ENCODE data around the gene ABCA7. TPM values are rescaled to one million over a fixed set of nuclear protein-coding genes. Genes with fewer than 3 reads are reported as not detected.

ABCA7 gene
- total and polyA plus RNA-seq, 3 experiments from 2014 or later = 14.1 to 39.5 (median 33.8) TPM

- Histone ChIP-seq H3K27ac (ENCODE audit: low read depth, low read length) (peak overlapping the region; percentile 89), H3K9me3 (ENCODE audit: low read length) (no peaks in the 10 kb centered on the region), H3K36me3 (ENCODE audit: insufficient read depth, low read length) (peaks cover 10% of the 10 kb centered on the region), H3K4me3 (ENCODE audit: low read length) (peak overlapping the region; percentile 92), H3K4me1 (ENCODE audit: insufficient read depth, low read length) (peaks cover 38% of the 10 kb centered on the region), H3K27me3 (ENCODE audit: insufficient read depth, low read length, poor library complexity, severe bottlenecking) (no peaks in the 10 kb centered on the region)
- Mint-ChIP-seq H3K4me3 (peak overlapping the region; percentile 95 to 99 (median 98)), H3K27me3 (peaks cover 0 to 4% of the 10 kb centered on the region in 2 donors), H3K27ac (peak overlapping the region; percentile 89 to 99 (median 95)), H3K4me1 (peaks cover 27 to 44% (median 27%) of the 10 kb centered on the region in 3 donors), H3K9me3 (no peaks in the 10 kb centered on the region), H3K36me3 (peaks cover 0 to 31% (median 7%) of the 10 kb centered on the region in 3 donors)
- ChIA-PET CTCF (interaction anchor here (0.8 to 8.4 kb wide), 12 partner anchors 9 to 242 kb away, joined by 3 to 62 read pairs (median 4); partner anchors contain the start of genes ABCA7, ARHGAP45 and CIRBP), POLR2A (interaction anchor here (0.5 to 9.2 kb wide), 13 partner anchors 12 to 484 kb away, joined by 3 to 143 read pairs (median 4); partner anchors contain the start of genes ABCA7, ARHGAP45, CIRBP and GZMM)
- no peak for DNase-seq
These were observed 12.3 kb upstream of the ABCA7 start for GRCh38 chr19:1027650-1028061.

DNA sequence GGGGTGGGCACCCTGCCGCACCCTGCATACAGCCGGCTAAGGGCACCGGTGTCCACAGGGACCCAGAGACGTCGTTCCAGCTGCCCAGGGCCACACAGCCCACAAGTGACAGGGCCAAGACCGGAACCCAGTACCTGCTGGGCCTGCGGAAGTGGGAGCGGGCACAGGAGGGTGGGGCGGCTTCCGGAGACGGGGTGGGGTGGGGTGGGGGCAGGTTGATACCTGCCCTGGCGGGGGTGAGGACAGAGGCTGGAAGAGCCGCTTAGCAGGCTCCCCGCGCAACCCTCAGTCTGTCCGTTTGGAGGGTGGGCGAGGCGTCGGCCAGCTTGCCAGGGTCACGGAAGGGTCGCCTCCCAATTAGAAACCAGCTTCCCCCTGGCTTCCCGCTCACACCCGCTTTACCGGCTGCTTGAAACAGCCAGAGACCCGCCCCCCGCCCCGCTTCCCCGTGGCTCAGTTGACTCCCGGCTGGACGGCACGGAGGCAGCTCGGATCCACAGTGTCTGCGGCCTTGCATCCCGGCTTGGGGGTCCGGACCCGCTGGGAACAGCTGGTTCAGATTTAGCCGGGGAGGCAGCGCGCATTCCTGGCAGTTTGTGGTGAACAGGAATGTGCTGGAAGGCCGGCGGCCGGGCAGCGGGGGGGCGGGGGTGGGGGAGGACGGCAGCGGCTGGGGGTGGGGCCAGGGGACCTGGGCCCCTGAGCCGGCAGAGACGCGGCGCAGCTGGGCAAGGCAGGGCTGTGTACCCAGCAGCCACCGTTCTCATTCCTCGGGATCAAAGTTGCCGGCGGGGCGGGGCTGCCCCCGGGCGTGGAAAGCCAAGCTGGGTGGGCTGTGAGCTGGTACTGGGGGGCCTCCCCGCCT is 11.6 kb upstream of the ABCA7 start:
- Histone ChIP-seq H3K4me1 (ENCODE audit: insufficient read depth, low read length) (peaks cover 44% of the 10 kb centered on the region), H3K4me3 (ENCODE audit: low read length) (peak overlapping the region; percentile 92), H3K27me3 (ENCODE audit: insufficient read depth, low read length, poor library complexity, severe bottlenecking) (no peaks in the 10 kb centered on the region), H3K36me3 (ENCODE audit: insufficient read depth, low read length) (peaks cover 15% of the 10 kb centered on the region), H3K27ac (ENCODE audit: low read depth, low read length) (peak overlapping the region; percentile 89), H3K9me3 (ENCODE audit: low read length) (no peaks in the 10 kb centered on the region)
- POLR2A ChIA-PET = interaction anchor here (0.5 to 9.2 kb wide), 18 partner anchors 11 to 1579 kb away, joined by 3 to 143 read pairs (median 4); partner anchors contain the start of genes ABCA7, ARHGAP45, CIRBP and GZMM
- Mint-ChIP-seq H3K9me3 (no peaks in the 10 kb centered on the region), H3K27me3 (peaks cover 0 to 4% of the 10 kb centered on the region in 2 donors), H3K4me3 (peak overlapping the region; percentile 95 to 99 (median 98)), H3K4me1 (peaks cover 31 to 47% (median 32%) of the 10 kb centered on the region in 3 donors), H3K36me3 (peaks cover 0 to 38% (median 7%) of the 10 kb centered on the region in 3 donors), H3K27ac (peak overlapping the region; percentile 87 to 98 (median 92))
- CTCF ChIA-PET = interaction anchor here (0.9 to 8.4 kb wide), 13 partner anchors 8 to 241 kb away, joined by 3 to 62 read pairs (median 6); partner anchors contain the start of genes ABCA7, ARHGAP45 and CIRBP
- DNase-seq = peak; percentile 49 to 82 (median 66)

- Mint-ChIP-seq H3K27me3 (peaks cover 0 to 5% of the 10 kb centered on the region in 2 donors), H3K27ac (peak overlapping the region in 7 of 8 donors; percentile 46 to 98 (median 77)), H3K9me3 (no peaks in the 10 kb centered on the region), H3K36me3 (peaks cover 0 to 51% (median 7%) of the 10 kb centered on the region in 3 donors), H3K4me3 (peak overlapping the region in 3 of 7 donors; percentile 1 to 47 (median 44)), H3K4me1 (peaks cover 28 to 53% (median 35%) of the 10 kb centered on the region in 3 donors)
- no peak for DNase-seq
- Histone ChIP-seq H3K36me3 (ENCODE audit: insufficient read depth, low read length) (peaks cover 27% of the 10 kb centered on the region), H3K27me3 (ENCODE audit: insufficient read depth, low read length, poor library complexity, severe bottlenecking) (no peaks in the 10 kb centered on the region), H3K4me3 (ENCODE audit: low read length) (no peak overlapping the region), H3K4me1 (ENCODE audit: insufficient read depth, low read length) (peaks cover 49% of the 10 kb centered on the region), H3K27ac (ENCODE audit: low read depth, low read length) (no peak overlapping the region), H3K9me3 (ENCODE audit: low read length) (no peaks in the 10 kb centered on the region)
- ChIA-PET CTCF (interaction anchor here (1.1 to 8.4 kb wide), 4 partner anchors 11 to 34 kb away, joined by 3 to 62 read pairs (median 4); partner anchors contain the start of genes ARHGAP45, GRIN3B and RNU6-2), POLR2A (interaction anchor here (0.6 to 9.2 kb wide), 6 partner anchors 16 to 55 kb away, joined by 3 to 143 read pairs (median 5); no protein-coding TSS in a partner anchor)
These were observed 7.5 kb upstream of the ABCA7 start for GRCh38 chr19:1032264-1032867.

DNA sequence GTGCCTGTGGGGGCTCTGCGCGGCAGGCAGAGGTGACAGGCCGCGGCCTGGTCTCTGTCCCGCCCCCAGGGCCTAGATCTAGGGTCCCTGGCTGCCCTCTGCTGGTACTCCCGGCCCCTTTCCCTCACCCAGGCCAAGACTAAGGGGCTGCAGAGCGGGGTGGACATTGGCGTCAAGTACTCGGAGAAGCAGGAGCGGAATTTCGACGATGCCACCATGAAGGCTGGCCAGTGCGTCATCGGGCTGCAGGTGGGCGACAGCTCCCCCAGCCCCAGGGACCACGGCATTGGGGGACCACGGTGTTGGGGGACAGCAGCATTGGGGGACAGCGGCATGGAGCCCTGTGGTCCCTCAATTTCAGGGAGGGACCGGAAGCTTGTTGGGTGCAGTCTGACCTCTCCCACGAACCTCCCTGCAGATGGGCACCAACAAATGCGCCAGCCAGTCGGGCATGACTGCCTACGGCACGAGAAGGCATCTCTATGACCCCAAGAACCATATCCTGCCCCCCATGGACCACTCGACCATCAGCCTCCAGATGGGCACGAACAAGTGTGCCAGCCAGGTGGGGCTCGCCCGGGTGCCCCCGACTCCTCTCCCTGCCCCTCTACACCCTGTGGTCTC is 3.8 kb upstream of the ABCA7 start:
- no peak overlapping the region for H3K4me3 ChIP-seq (ENCODE audit: low read length)
- H3K27me3 ChIP-seq (ENCODE audit: insufficient read depth, low read length, poor library complexity, severe bottlenecking) = no peaks in the 10 kb centered on the region
- Mint-ChIP-seq H3K27ac (peak overlapping the region in 7 of 8 donors; percentile 29 to 86 (median 58)), H3K4me3 (peak overlapping the region in 3 of 7 donors; percentile 44 to 57 (median 48)), H3K27me3 (peaks cover 0 to 1% of the 10 kb centered on the region in 2 donors), H3K4me1 (peaks cover 46 to 65% (median 53%) of the 10 kb centered on the region in 3 donors), H3K9me3 (no peaks in the 10 kb centered on the region), H3K36me3 (peaks cover 2 to 61% (median 6%) of the 10 kb centered on the region in 3 donors)
- H3K4me1 ChIP-seq (ENCODE audit: insufficient read depth, low read length) = peaks cover 53% of the 10 kb centered on the region
- peak in 2 of 5 donors; percentile 21 to 47 for DNase-seq
- POLR2A ChIA-PET = interaction anchor here (1.2 to 6.7 kb wide), 4 partner anchors 8 to 52 kb away, joined by 6 to 134 read pairs (median 8); partner anchors contain the start of genes ARHGAP45 and CNN2
- no peak overlapping the region for H3K27ac ChIP-seq (ENCODE audit: low read depth, low read length)
- H3K9me3 ChIP-seq (ENCODE audit: low read length) = no peaks in the 10 kb centered on the region
- peaks cover 27% of the 10 kb centered on the region for H3K36me3 ChIP-seq (ENCODE audit: insufficient read depth, low read length)
- CTCF ChIA-PET = interaction anchor here (1.0 to 2.8 kb wide), 7 partner anchors 7 to 158 kb away, joined by 3 to 11 read pairs (median 5); partner anchors contain the start of gene CNN2

- Mint-ChIP-seq H3K27ac (peak overlapping the region; percentile 85 to 98 (median 92)), H3K27me3 (peaks cover 0 to 1% of the 10 kb centered on the region in 2 donors), H3K4me1 (peaks cover 49 to 68% (median 52%) of the 10 kb centered on the region in 3 donors), H3K4me3 (peak overlapping the region in 6 of 7 donors; percentile 75 to 100 (median 97)), H3K36me3 (peaks cover 2 to 58% (median 6%) of the 10 kb centered on the region in 3 donors), H3K9me3 (no peaks in the 10 kb centered on the region)
- Histone ChIP-seq H3K9me3 (ENCODE audit: low read length) (no peaks in the 10 kb centered on the region), H3K27me3 (ENCODE audit: insufficient read depth, low read length, poor library complexity, severe bottlenecking) (no peaks in the 10 kb centered on the region), H3K4me3 (ENCODE audit: low read length) (peak overlapping the region; percentile 34), H3K4me1 (ENCODE audit: insufficient read depth, low read length) (peaks cover 55% of the 10 kb centered on the region), H3K36me3 (ENCODE audit: insufficient read depth, low read length) (peaks cover 22% of the 10 kb centered on the region), H3K27ac (ENCODE audit: low read depth, low read length) (peak overlapping the region; percentile 53)
- ChIA-PET POLR2A (interaction anchor here (0.5 to 6.7 kb wide), 9 partner anchors 9 to 167 kb away, joined by 3 to 134 read pairs (median 10); partner anchors contain the start of genes ARHGAP45, CNN2 and RNU6-2), CTCF (interaction anchor here (1.6 to 2.8 kb wide), 5 partner anchors 9 to 30 kb away, joined by 5 to 11 read pairs (median 5); partner anchors contain the start of genes ARHGAP45 and CNN2)
- peak in 1 of 5 donors; percentile 38 for DNase-seq
These were observed 2.3 kb upstream of the ABCA7 start for GRCh38 chr19:1037621-1038064.

- DNase-seq = peak in 3 of 5 donors; percentile 34 to 66 (median 54)
- Mint-ChIP-seq H3K36me3 (peaks cover 2 to 59% (median 6%) of the 10 kb centered on the region in 3 donors), H3K27me3 (peaks cover 0 to 1% of the 10 kb centered on the region in 2 donors), H3K4me3 (peak overlapping the region; percentile 39 to 100 (median 97)), H3K9me3 (no peaks in the 10 kb centered on the region), H3K27ac (peak overlapping the region; percentile 73 to 97 (median 92)), H3K4me1 (peaks cover 41 to 61% (median 46%) of the 10 kb centered on the region in 3 donors)
- CTCF ChIA-PET = interaction anchor here (0.9 to 4.1 kb wide), 11 partner anchors 8 to 50 kb away, joined by 3 to 30 read pairs (median 5); partner anchors contain the start of genes ARHGAP45, CNN2 and RNU6-2
- H3K9me3 ChIP-seq (ENCODE audit: low read length) = no peaks in the 10 kb centered on the region
- H3K27me3 ChIP-seq (ENCODE audit: insufficient read depth, low read length, poor library complexity, severe bottlenecking) = no peaks in the 10 kb centered on the region
- POLR2A ChIA-PET = interaction anchor here (0.6 to 6.7 kb wide), 16 partner anchors 10 to 200 kb away, joined by 3 to 134 read pairs (median 5); partner anchors contain the start of genes ARHGAP45, CNN2, GPX4 and POLR2E
- peaks cover 22% of the 10 kb centered on the region for H3K36me3 ChIP-seq (ENCODE audit: insufficient read depth, low read length)
- peaks cover 49% of the 10 kb centered on the region for H3K4me1 ChIP-seq (ENCODE audit: insufficient read depth, low read length)
- H3K4me3 ChIP-seq (ENCODE audit: low read length) = peak overlapping the region; percentile 78
- peak overlapping the region; percentile 72 for H3K27ac ChIP-seq (ENCODE audit: low read depth, low read length)
These were observed 795 bp upstream of the ABCA7 start for GRCh38 chr19:1038978-1039645.

All from CD8-positive, alpha-beta memory T cell (primary cell).